Large intestine (tissue), 3 donors: Measurements from ENCODE around the gene OR10A2. TPM values are rescaled to one million over a fixed set of nuclear protein-coding genes. Genes with fewer than 3 reads are reported as not detected.

ENCODE experiments used
- DNase-seq, 2 donors: peaks; one replicate each; pipeline versions ENCODE4 v3.0.0 to v3.0.0-alpha.2; 2013
- H3K27ac ChIP-seq: one replicate; pipeline ENCODE4 v1.5.1; 2013; ENCODE audit warnings: low read length
- H3K27me3 ChIP-seq: 2 replicates; pipeline ENCODE4 v1.6.1; 2013; ENCODE audit warnings: low read length; ENCODE audit not compliant: control insufficient read depth, insufficient read depth
- H3K36me3 ChIP-seq: 2 replicates; pipeline ENCODE4 v1.6.1; 2013; ENCODE audit warnings: low read length; ENCODE audit not compliant: control insufficient read depth, insufficient read depth
- H3K4me1 ChIP-seq: one replicate; pipeline ENCODE4 v1.6.1; 2013; ENCODE audit warnings: low read length; ENCODE audit not compliant: control insufficient read depth, insufficient read depth
- H3K4me3 ChIP-seq: one replicate; pipeline ENCODE4 v1.5.1; 2013; ENCODE audit warnings: low read length
- H3K9me3 ChIP-seq: one replicate; pipeline ENCODE4 v1.6.1; 2013; ENCODE audit warnings: mild to moderate bottlenecking, low read depth, low read length, moderate library complexity; ENCODE audit not compliant: control insufficient read depth
- WGBS: methylation state at CpG from one replicate; pipeline ENCODE4 v1.1.5; 2013; ENCODE audit warnings: low lambda C conversion rate; ENCODE audit not compliant: insufficient coverage; 5-methylcytosine and 5-hydroxymethylcytosine counted together
- polyA plus RNA-seq: library from polyadenylated mRNA; unstranded; fragments of 120-200 nt; gene quantifications from one replicate; pipeline ENCODE4 v1.2.1, GENCODE V29; 2013

OR10A2 gene
- polyA plus RNA-seq, 1 donor, result 0.04 TPM

DNA sequence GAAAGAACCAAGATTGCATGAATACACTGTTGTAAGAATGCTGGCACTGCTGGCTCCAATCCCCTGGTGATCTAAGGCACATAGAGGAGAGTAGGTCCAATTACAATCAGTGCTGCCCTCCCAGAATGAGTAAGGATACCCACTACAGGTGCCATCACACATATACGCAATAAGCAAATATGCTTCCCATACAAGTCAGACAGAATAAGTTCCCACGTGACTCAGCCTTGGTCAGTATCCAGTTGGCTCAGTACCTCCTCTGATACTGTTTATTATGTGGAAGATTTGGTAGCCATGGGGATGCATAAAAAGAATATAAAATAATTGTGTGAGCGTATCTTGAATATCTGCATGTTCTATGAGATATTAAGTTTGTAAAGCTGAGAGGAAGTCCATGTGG is 49.1 kb downstream of the OR10A2 start:
- no peak for DNase-seq
- H3K36me3 ChIP-seq, result no peaks in the 10 kb centered on the region
- WGBS, result no CpG with 5 or more reads among the region's 3 CpGs
- H3K4me3 ChIP-seq, result no peak overlapping the region
- no peaks in the 10 kb centered on the region for H3K9me3 ChIP-seq
- H3K4me1 ChIP-seq, result no peaks in the 10 kb centered on the region
- H3K27ac ChIP-seq, result no peak overlapping the region
- no peaks in the 10 kb centered on the region for H3K27me3 ChIP-seq

DNA sequence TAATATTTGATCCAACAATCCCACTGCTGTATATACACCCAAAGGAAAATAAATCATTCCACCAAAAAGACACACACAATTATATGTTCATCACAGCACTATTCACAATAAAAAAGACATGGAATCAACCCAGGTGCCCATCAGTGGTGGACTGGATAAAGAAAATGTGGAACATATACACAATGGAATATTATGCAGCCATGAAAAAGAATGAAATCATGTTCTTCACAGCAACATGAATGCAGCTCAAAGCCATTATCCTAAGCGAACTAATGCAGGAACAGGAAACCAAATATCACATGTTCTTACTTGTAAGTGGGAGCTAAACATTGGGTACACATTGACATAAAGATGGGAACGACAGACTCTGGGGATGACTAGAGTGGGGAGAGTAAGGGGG is 56.8 kb downstream of the OR10A2 start:
- Histone ChIP-seq H3K9me3 (peaks cover 4% of the 10 kb centered on the region), H3K27me3 (no peaks in the 10 kb centered on the region), H3K4me3 (no peak overlapping the region), H3K36me3 (no peaks in the 10 kb centered on the region), H3K4me1 (no peaks in the 10 kb centered on the region), H3K27ac (no peak overlapping the region)
- no peak for DNase-seq
- no CpG with 5 or more reads among the region's 2 CpGs for WGBS

DNA sequence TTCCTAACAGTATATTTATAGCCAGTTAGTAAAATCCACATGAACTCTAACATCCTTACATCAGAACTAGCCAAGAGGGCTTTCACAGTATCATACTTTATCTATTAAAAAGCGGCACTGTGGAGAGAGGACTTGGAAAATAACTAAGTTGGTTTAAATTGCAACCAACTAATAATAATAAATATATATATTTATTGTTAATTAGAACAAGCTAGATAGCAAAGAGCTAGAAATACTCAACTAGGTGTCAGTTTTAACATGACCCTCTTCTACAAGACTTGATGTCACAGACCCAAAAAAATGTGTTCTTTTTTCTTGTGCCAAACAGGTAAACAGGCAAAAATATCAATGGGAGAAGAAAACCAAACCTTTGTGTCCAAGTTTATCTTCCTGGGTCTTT is 57.8 kb downstream of the OR10A2 start, which contains the start of gene OR2D3:
Gene OR2D3, plus strand, starts transcription at position 301 of the 400 bp plus-strand sequence. Its CDS starts 0 bp downstream, at position 301.
- Histone ChIP-seq H3K27ac (no peak within 1 kb of the TSS), H3K27me3 (no peaks in the 10 kb centered on the region), H3K4me3 (no peak within 1 kb of the TSS), H3K36me3 (no peaks in the 10 kb centered on the region), H3K9me3 (peaks cover 4% of the 10 kb centered on the region), H3K4me1 (no peaks in the 10 kb centered on the region)
- WGBS, result no CpG with 5 or more reads among the region's 1 CpG
- no peak for DNase-seq

Other genes with a start within 250 kb of the OR10A2 start
- gene TPP1, start 243.6 kb upstream of the OR10A2 start, polyA plus RNA-seq, result 310 TPM
- 17.1 TPM for gene DCHS1, start 207.2 kb upstream of the OR10A2 start, polyA plus RNA-seq
- 58.3 TPM for gene MRPL17, start 179.7 kb upstream of the OR10A2 start, polyA plus RNA-seq
- 0.06 TPM for gene OR2AG2, start 91.1 kb upstream of the OR10A2 start, polyA plus RNA-seq
- gene OR2AG1, start 80.0 kb upstream of the OR10A2 start, polyA plus RNA-seq, result 0.07 TPM
- 0.03 TPM for gene OR6A2, start 63.4 kb upstream of the OR10A2 start, polyA plus RNA-seq
- not detected for gene OR10A5, start 17.4 kb upstream of the OR10A2 start, polyA plus RNA-seq
- not detected for gene OR10A4, start 13.6 kb downstream of the OR10A2 start, polyA plus RNA-seq
- gene OR2D2, start 29.4 kb downstream of the OR10A2 start, polyA plus RNA-seq, result not detected
- gene OR2D3, start 57.9 kb downstream of the OR10A2 start, polyA plus RNA-seq, result not detected
- gene ZNF215, start 63.4 kb downstream of the OR10A2 start, polyA plus RNA-seq, result 5.5 TPM
- 7.7 TPM for gene ZNF214, start 157.3 kb downstream of the OR10A2 start, polyA plus RNA-seq
- 0.82 TPM for gene NLRP14, start 157.4 kb downstream of the OR10A2 start, polyA plus RNA-seq
- 0.45 TPM for gene RBMXL2, start 225.9 kb downstream of the OR10A2 start, polyA plus RNA-seq